ENCODE measurements around the gene ADGRG1.
A peak's percentile ranks its signal among the peaks of the same experiment; 100 is the strongest.

Gene ADGRG1

GRCh38 chr16:57699481-57699880 lies 71.1 kb downstream of the ADGRG1 start:
- H3K36me3 ChIP-seq (ENCODE audit: insufficient read depth, low read length), result no peaks in the 10 kb centered on the region
- ATAC-seq (ENCODE audit: insufficient read depth, low read depth) (no peak), DNase-seq (no peak)
- H3K9ac ChIP-seq (ENCODE audit: low read depth, low read length), result no peak overlapping the region
- H3K27me3 ChIP-seq (ENCODE audit: insufficient read depth, low read length, poor library complexity), result no peaks in the 10 kb centered on the region
- H3K79me2 ChIP-seq (ENCODE audit: insufficient read depth, low read length), result no peaks in the 10 kb centered on the region
- no peaks in the 10 kb centered on the region for H3K9me3 ChIP-seq (ENCODE audit: insufficient read depth, low read length, severe bottlenecking)
- no peak overlapping the region for H3K4me3 ChIP-seq (ENCODE audit: low read depth in 1 of 2, low read length in 2 of 2)
- no peak overlapping the region for H2AFZ ChIP-seq (ENCODE audit: low read depth, low read length)
- H3K4me1 ChIP-seq (ENCODE audit: insufficient read depth, low read length), result peaks cover 7% of the 10 kb centered on the region
- H3K4me2 ChIP-seq (ENCODE audit: insufficient read depth, low read length), result no peak overlapping the region
- no peak for TF ChIP-seq EZH2 (IDR thresholded peaks at IDR 0.05; ENCODE audit: borderline replicate concordance, low read depth, low read length, severe bottlenecking)
- no peak overlapping the region for H3K27ac ChIP-seq (ENCODE audit: low read length)
- no peaks in the 10 kb centered on the region for H4K20me1 ChIP-seq (ENCODE audit: insufficient read depth, low read length)

DNA sequence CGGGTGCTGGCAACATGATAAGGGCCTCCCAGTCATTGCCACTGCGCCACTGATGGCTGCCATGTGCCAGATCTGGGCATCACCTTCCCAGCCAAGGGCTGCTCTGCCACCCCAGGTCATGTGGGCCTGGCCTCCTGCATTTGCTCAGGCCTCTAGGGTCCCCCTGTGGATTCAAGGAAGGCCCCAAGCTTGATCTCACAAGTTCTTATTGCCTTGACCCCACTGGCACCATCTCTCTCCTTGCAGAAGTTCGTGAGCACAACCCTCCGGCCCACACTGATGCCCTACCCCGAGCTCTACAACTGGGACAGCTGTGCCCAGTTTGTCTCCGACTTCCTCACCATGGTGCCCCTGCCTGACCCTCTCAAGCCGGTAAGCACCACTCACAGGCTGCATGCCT lies 71.5 kb downstream of the ADGRG1 start:
- H3K27ac ChIP-seq (ENCODE audit: low read length), result no peak overlapping the region
- no peak for TF ChIP-seq EZH2 (IDR thresholded peaks at IDR 0.05; ENCODE audit: borderline replicate concordance, low read depth, low read length, severe bottlenecking)
- no peak for DNase-seq
- H3K27me3 ChIP-seq (ENCODE audit: insufficient read depth, low read length, poor library complexity), result no peaks in the 10 kb centered on the region
- no peak overlapping the region for H3K4me3 ChIP-seq (ENCODE audit: low read depth in 1 of 2, low read length in 2 of 2)
- ATAC-seq (ENCODE audit: insufficient read depth, low read depth), result no peak
- H2AFZ ChIP-seq (ENCODE audit: low read depth, low read length), result no peak overlapping the region
- H3K36me3 ChIP-seq (ENCODE audit: insufficient read depth, low read length), result no peaks in the 10 kb centered on the region
- no peaks in the 10 kb centered on the region for H3K9me3 ChIP-seq (ENCODE audit: insufficient read depth, low read length, severe bottlenecking)
- no peaks in the 10 kb centered on the region for H3K79me2 ChIP-seq (ENCODE audit: insufficient read depth, low read length)
- no peaks in the 10 kb centered on the region for H4K20me1 ChIP-seq (ENCODE audit: insufficient read depth, low read length)
- no peak overlapping the region for H3K9ac ChIP-seq (ENCODE audit: low read depth, low read length)
- H3K4me2 ChIP-seq (ENCODE audit: insufficient read depth, low read length), result no peak overlapping the region
- peaks cover 3% of the 10 kb centered on the region for H3K4me1 ChIP-seq (ENCODE audit: insufficient read depth, low read length)

- Histone ChIP-seq H3K9me3 (ENCODE audit: insufficient read depth, low read length, severe bottlenecking) (no peaks in the 10 kb centered on the region), H3K36me3 (ENCODE audit: insufficient read depth, low read length) (no peaks in the 10 kb centered on the region), H3K27ac (ENCODE audit: low read length) (no peak overlapping the region), H3K4me2 (ENCODE audit: insufficient read depth, low read length) (no peak overlapping the region), H3K27me3 (ENCODE audit: insufficient read depth, low read length, poor library complexity) (no peaks in the 10 kb centered on the region), H3K79me2 (ENCODE audit: insufficient read depth, low read length) (no peaks in the 10 kb centered on the region), H4K20me1 (ENCODE audit: insufficient read depth, low read length) (no peaks in the 10 kb centered on the region), H2AFZ (ENCODE audit: low read depth, low read length) (peak overlapping the region; percentile 5; the same call in 1 of the 2 replicates), H3K4me1 (ENCODE audit: insufficient read depth, low read length) (no peaks in the 10 kb centered on the region), H3K9ac (ENCODE audit: low read depth, low read length) (no peak overlapping the region), H3K4me3 (ENCODE audit: low read depth in 1 of 2, low read length in 2 of 2) (no peak overlapping the region)
- no peak for TF ChIP-seq EZH2 (IDR thresholded peaks at IDR 0.05; ENCODE audit: borderline replicate concordance, low read depth, low read length, severe bottlenecking)
- TF ChIP-seq, protein P1, sequence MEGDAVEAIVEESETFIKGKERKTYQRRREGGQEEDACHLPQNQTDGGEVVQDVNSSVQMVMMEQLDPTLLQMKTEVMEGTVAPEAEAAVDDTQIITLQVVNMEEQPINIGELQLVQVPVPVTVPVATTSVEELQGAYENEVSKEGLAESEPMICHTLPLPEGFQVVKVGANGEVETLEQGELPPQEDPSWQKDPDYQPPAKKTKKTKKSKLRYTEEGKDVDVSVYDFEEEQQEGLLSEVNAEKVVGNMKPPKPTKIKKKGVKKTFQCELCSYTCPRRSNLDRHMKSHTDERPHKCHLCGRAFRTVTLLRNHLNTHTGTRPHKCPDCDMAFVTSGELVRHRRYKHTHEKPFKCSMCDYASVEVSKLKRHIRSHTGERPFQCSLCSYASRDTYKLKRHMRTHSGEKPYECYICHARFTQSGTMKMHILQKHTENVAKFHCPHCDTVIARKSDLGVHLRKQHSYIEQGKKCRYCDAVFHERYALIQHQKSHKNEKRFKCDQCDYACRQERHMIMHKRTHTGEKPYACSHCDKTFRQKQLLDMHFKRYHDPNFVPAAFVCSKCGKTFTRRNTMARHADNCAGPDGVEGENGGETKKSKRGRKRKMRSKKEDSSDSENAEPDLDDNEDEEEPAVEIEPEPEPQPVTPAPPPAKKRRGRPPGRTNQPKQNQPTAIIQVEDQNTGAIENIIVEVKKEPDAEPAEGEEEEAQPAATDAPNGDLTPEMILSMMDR (IDR thresholded peaks at IDR 0.05; ENCODE audit: borderline replicate concordance, extremely low read depth, low read length, poor library complexity, severe bottlenecking), result no peak
- ATAC-seq (ENCODE audit: insufficient read depth, low read depth), result no peak
- no peak for DNase-seq
These were observed 72.5 kb downstream of the ADGRG1 start for GRCh38 chr16:57700781-57701551.

DNA sequence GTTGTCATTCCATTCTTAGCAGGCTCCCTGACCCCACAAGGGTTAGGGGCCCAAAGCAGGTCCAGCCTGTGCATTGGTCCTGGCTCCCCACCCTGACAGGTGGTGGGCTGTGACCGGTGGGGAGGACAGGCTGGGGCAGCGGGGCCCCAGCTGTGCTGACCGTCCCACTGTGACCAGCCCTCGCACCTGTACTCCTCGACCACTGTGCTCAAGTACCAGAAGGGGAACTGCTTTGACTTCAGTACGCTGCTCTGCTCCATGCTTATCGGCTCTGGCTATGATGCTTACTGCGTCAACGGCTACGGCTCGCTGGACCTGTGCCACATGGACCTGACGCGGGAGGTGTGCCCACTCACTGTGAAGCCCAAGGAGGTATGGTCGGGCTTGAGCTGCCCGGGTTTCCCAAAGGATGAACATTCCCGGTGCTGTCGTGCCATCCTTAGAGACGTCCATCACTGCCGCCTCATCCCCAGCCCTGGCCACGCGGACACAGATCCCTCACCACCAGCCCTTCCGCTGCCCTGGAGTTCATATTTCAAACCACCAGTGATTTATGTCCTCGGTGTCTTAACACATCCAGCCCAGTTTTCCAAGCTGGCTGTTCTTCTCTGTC lies 73.4 kb downstream of the ADGRG1 start:
- ATAC-seq (ENCODE audit: insufficient read depth, low read depth) (no peak), DNase-seq (no peak)
- Histone ChIP-seq H3K27ac (ENCODE audit: low read length) (no peak overlapping the region), H4K20me1 (ENCODE audit: insufficient read depth, low read length) (no peaks in the 10 kb centered on the region), H3K27me3 (ENCODE audit: insufficient read depth, low read length, poor library complexity) (no peaks in the 10 kb centered on the region), H3K9me3 (ENCODE audit: insufficient read depth, low read length, severe bottlenecking) (no peaks in the 10 kb centered on the region), H3K36me3 (ENCODE audit: insufficient read depth, low read length) (no peaks in the 10 kb centered on the region), H2AFZ (ENCODE audit: low read depth, low read length) (no peak overlapping the region), H3K4me3 (ENCODE audit: low read depth in 1 of 2, low read length in 2 of 2) (no peak overlapping the region), H3K9ac (ENCODE audit: low read depth, low read length) (no peak overlapping the region), H3K79me2 (ENCODE audit: insufficient read depth, low read length) (no peaks in the 10 kb centered on the region), H3K4me1 (ENCODE audit: insufficient read depth, low read length) (no peaks in the 10 kb centered on the region), H3K4me2 (ENCODE audit: insufficient read depth, low read length) (no peak overlapping the region)
- TF ChIP-seq, protein P1 (IDR thresholded peaks at IDR 0.05; ENCODE audit: borderline replicate concordance, extremely low read depth, low read length, poor library complexity, severe bottlenecking), result no peak
- no peak for TF ChIP-seq EZH2 (IDR thresholded peaks at IDR 0.05; ENCODE audit: borderline replicate concordance, low read depth, low read length, severe bottlenecking)

Data from DND-41 (cell line).